SHP77 treated with DMSO at 0.1 percent for 48 hours (cell line): ENCODE measurements around the gene CHAMP1.

ENCODE experiments used
- DNase-seq: peaks from one replicate; lab custom pipeline; 2025; lab: John Stamatoyannopoulos, UW

Gene CHAMP1

GRCh38 chr13:114314074-114314912 is at the start of gene CHAMP1:
CHAMP1 (plus strand) TSS chr13:114314503; CDS start chr13:114323843, 9,340 bp downstream.
- peak; percentile 96 for DNase-seq

GRCh38 chr13:114264886-114265611 is 49.3 kb upstream of the CHAMP1 start:
- no peak for DNase-seq

GRCh38 chr13:114266241-114266640 is 48.1 kb upstream of the CHAMP1 start:
- no peak for DNase-seq

GRCh38 chr13:114268344-114269280 is 45.7 kb upstream of the CHAMP1 start:
- no peak for DNase-seq

- no peak for DNase-seq
These were observed 45.0 kb upstream of the CHAMP1 start for GRCh38 chr13:114269281-114269770.

- DNase-seq, result no peak
These were observed 41.3 kb upstream of the CHAMP1 start for GRCh38 chr13:114272977-114273376.

- DNase-seq, result no peak
These were observed 39.0 kb upstream of the CHAMP1 start for GRCh38 chr13:114275304-114275703.

- DNase-seq, result no peak
These were observed 35.2 kb upstream of the CHAMP1 start for GRCh38 chr13:114279146-114279545.

- DNase-seq, result no peak
These were observed 34.4 kb upstream of the CHAMP1 start for GRCh38 chr13:114279758-114280355.

- peak; percentile 86 for DNase-seq
These were observed 32.8 kb upstream of the CHAMP1 start, which contains the start of gene UPF3A for GRCh38 chr13:114281351-114282040. UPF3A (plus strand) TSS chr13:114281601; CDS start chr13:114281640, 39 bp downstream.

GRCh38 chr13:114282041-114282670 is 32.1 kb upstream of the CHAMP1 start:
- DNase-seq, result peak; percentile 83

- DNase-seq, result no peak
These were observed 30.7 kb upstream of the CHAMP1 start for GRCh38 chr13:114283576-114283975.

- no peak for DNase-seq
These were observed 29.6 kb upstream of the CHAMP1 start for GRCh38 chr13:114284680-114285079.

GRCh38 chr13:114285166-114285808 is 29.0 kb upstream of the CHAMP1 start:
- no peak for DNase-seq

GRCh38 chr13:114286808-114287207 is 27.5 kb upstream of the CHAMP1 start:
- DNase-seq, result no peak

- no peak for DNase-seq
These were observed 26.1 kb upstream of the CHAMP1 start for GRCh38 chr13:114288157-114288591.

GRCh38 chr13:114296448-114296847 is 17.9 kb upstream of the CHAMP1 start:
- DNase-seq, result no peak

- no peak for DNase-seq
These were observed 17.4 kb upstream of the CHAMP1 start for GRCh38 chr13:114296902-114297301.

GRCh38 chr13:114298866-114299265 is 15.4 kb upstream of the CHAMP1 start:
- no peak for DNase-seq
